GM18873 (cell line): ENCODE measurements around the gene BCR.
"Not testable (repeated sequence)": the region's sequence is repeated elsewhere in the genome, so short reads cannot be mapped to it uniquely, and the experiment has no call there.

Experiments
- ATAC-seq: cut with Tn5 transposase; IDR thresholded peaks from one replicate; pipeline ENCODE4 v1.9.1; 2021; ENCODE audit warnings: mild to moderate bottlenecking, moderate library complexity, moderate number of reproducible peaks; ENCODE audit not compliant: unreplicated experiment, low FRiP score

The BCR gene

DNA sequence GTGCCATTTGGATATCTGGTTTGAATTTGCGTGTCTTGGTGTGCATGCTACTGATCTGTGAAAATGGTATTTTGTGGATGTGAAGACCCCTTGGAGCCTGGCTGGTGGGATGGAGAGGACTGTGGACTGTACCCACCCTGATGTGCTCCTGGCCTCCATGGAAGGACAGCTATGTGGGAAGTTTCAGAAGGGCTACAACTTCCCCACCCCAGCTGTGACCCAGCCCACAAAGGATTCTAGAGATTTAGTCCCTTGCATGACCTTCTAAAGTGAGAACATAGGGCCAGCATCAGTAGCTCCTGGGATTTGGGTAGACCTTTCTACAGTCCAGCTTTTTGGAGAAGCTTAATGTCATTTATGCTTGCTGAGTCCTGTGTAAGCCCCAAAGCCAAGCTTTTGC lies 173.4 kb downstream of the BCR start:
- no peak for ATAC-seq

DNA sequence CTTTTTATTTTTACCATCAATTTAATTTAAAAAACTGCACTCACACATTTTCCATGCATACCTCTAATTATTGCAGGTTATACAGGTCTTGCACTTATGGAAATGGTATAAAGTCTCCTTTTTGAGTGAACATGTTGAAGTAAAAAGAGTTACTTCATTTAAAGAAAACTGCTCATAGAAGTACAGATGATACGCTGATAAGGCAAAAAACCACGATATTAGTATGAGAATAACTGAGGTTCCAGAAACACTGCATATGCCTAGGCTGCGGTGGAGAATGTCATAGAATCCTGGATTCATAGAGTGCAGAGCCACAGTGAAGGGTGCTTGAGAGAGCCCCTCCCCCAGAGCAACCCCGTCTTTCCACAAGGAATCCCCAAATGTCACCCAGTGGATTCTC lies 175.8 kb downstream of the BCR start:
- ATAC-seq, result no peak

DNA sequence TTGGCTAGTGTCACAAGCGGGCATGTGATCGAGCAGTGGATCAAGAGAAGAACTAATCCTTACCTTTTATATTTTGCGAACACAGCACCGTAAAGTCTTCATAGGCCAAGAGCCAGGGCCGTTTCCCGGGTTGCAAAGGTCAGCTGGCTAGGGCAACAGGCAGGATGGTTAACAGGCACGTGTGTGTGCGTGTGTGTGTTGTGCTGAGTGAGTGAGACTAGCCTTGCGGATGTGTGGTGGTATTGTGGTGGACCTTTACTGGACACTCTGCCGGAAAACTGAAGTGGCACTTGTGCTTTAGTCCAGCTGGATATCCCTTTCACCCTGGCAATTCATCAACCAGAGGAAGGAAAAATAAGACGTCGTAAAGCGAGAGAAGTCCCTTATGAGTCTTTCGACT lies 176.7 kb downstream of the BCR start:
- no peak for ATAC-seq

DNA sequence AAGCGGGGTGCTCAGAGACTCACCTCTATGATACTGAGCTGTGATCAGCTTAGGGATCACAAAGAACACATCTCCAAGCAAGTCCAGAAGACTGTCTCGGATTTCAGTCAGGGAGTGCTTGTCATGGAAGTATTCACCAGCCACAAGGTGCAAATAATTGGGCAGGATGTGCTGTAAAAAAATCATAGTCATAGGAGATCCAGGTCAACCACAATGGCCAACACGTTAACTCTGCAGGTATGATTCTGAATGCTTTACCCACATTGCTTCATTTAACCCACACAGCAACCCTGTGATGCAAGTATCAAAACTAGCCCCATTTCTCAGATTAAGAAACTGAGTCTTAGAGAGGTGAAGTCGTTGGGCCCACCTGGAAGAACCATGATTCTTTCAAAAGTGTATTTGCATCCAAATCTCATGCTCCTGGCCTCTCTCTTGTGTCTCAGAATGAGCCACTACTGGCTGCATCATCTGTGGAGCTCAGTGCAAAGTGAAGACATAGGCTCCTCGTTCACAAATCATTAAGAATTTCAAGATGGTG lies 179.3 kb downstream of the BCR start:
- no peak for ATAC-seq

DNA sequence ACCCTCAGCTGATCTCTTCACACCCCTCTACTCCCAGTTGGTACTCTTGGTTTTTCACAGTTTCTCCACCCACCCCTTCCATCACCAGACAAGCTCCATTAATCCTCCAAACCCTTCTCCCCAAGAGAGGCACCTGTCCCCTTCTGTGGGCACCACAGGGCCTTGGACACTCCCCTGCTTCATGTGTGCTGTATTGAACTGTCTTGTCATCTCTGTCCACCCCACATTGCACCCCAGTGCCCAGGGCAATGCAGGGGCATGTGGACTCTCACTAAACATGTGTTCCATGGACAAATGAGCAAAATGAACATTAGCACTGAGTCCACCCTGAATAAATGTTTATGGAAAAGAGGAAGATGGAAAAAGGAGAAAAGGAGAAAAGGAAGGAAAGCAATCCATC lies 181.4 kb downstream of the BCR start:
- ATAC-seq, result no peak

DNA sequence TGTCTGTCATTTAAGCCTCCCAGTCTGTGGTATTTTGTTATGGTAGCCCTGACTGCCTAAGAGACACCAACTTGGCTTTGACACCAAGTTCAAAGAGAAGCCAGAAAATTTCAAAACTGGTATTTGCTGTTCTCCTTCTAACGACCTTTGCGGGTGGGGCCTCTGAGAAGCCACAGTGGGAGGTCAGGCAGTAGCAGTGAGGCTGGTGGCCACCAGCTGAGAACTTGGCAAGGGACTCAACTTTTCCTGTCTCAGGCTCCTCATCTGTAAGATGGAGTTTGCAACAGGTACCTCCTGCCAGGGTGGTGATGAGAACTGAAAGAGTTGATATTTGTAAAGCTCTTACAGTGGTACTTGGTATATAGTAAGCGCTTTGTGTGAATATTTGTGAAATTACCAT lies 183.4 kb downstream of the BCR start:
- no peak for ATAC-seq

DNA sequence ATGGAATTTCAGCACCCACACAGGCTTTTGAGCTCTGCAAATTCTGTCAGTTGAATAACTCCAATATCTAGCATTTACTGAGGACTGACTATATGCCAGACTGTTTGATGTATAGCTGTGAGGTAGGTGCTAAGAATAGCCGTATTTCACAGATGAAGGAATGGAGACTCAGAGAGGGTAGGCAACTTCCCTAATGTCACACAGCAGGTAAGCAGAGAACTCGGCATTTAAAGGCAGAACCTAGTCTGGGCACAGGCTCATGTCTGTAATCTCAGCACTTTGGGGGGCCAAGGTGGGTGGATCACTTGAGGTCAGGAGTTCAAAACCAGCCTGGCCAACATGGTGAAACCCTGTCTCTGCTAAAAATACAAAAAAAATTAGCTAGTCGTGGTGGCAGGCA lies 184.1 kb downstream of the BCR start:
- ATAC-seq, result no peak

DNA sequence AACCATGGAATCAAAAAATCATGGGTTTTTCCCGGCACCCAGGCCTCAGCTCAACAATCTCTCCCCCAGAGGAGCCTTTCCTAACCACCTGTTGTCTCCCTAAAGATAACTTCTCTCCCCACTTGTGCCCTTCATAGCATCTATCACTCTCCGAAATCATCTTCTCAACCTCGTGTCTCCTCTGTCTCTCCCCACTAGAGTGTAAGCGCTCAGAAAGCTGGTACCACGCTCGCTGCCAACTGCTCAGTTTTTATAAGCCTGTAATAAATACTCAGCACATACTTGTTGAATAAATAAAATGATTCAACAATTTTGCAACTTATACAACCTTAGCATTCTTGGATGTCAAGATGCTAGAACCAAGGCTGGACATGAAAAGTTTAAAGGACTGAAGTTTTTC lies 185.2 kb downstream of the BCR start:
- ATAC-seq, result no peak

DNA sequence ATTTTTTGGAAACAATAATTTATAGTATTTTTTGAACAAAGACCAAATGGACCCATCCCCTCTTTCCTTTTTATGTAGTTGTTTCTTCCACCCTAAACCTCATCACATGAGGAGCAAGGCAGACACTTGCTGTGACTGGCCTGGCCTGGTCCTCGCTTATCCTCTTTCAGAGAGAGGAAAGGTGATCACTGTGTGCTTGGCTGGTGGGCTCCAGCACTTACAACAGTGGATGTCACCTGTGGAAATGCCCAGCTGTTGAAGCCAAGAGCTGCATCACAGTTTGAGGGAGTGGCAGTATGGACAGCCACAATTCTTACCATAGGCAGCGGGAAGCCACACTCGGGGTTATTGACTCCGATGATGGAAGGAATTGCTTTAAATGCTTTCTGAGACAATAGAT lies 185.7 kb downstream of the BCR start:
- ATAC-seq, result no peak

DNA sequence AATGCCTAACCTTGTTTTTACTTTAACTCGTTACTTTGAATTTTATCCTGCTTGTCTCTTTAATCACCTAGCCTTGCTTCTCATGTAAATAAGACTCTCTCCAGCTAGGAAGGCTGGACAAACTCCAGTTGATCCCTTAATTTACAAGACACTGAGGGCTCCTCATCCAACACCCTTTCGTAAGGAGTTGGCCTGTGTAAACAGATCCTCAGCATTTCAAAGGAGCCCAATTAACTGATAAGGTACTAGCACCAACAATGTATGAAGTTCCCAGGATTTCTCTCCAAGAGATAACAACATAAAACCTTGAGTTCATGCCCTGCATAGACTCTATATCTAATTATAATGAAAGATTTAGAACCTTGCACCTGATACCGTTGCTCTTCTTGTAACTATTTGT lies 186.9 kb downstream of the BCR start:
- ATAC-seq, result not testable (repeated sequence)
